HepG2 (cell line): ENCODE results near the gene ACER3. TPM values are rescaled to one million over a fixed set of nuclear protein-coding genes. Genes with fewer than 3 reads are reported as not detected.

ENCODE experiments used
- ATAC-seq: fragments of 200-7000 bp; cut with Tn5 transposase; 3 replicates; pipeline ENCODE4 v1.9.1; 2020; ENCODE audit warnings: mild to moderate bottlenecking, moderate library complexity
- BruUV-seq: library from RNA; stranded (reverse); fragments of 400-500 nt; replicated peaks from 2 replicates; lab custom pipeline; 2021; lab: Mats Ljungman, UMichigan
- CTCF ChIA-PET: fragments of 300-600 bp; formaldehyde crosslinking; extraction: SDS; loops from one replicate; lab custom pipeline; 2021; ENCODE audit warnings: low total read pairs, inconsistent platforms, low intra/inter-chr PET ratio; lab: Yijun Ruan, JAX
- POLR2A ChIA-PET: fragments of 350-600 bp; sonication (Branson Sonifier 250); formaldehyde crosslinking; loops from one replicate; lab custom pipeline; 2020; ENCODE audit warnings: antibody characterized with exemption, inconsistent platforms; lab: Yijun Ruan, JAX
- DNase-seq: peaks from one replicate; pipeline ENCODE4 v3.0.0-alpha.2; 2015; ENCODE audit warnings: low spot score
- FAIRE-seq: peaks from 3 replicates; lab custom pipeline; 2011; peaks lifted over from hg19 to GRCh38; lab: Jason Lieb, UNC
- H2AFZ ChIP-seq: one replicate; pipeline ENCODE4 v1.6.1; 2011; ENCODE audit warnings: low read length, inconsistent platforms
- H3K27ac ChIP-seq: fragments of 300-600 bp; 3 replicates; pipeline ENCODE4 v1.8.0; 2011; ENCODE audit warnings: mixed run types, mild to moderate bottlenecking, mixed read lengths, low read length, inconsistent platforms; ENCODE audit not compliant: insufficient read depth; ENCODE audit errors: extremely low read length
- H3K27me3 ChIP-seq, 2 experiments: fragments of 200-600 bp in 1 of 2; 2 replicates in 1 of 2; 3 replicates in 1 of 2; pipeline versions ENCODE4 v1.6.0 to v1.8.0; 2011; ENCODE audit warnings: low read length in 2 of 2, mild to moderate bottlenecking in 2 of 2, moderate library complexity in 2 of 2, inconsistent platforms in 1 of 2; ENCODE audit not compliant: insufficient read depth in 2 of 2, control insufficient read depth in 1 of 2
- H3K36me3 ChIP-seq, 2 experiments: fragments of 200-600 bp in 1 of 2; replicated peaks in 1 of 2; 2 replicates in 1 of 2; 3 replicates in 1 of 2; pipeline versions ENCODE4 v1.5.1 to v1.8.0; 2011; ENCODE audit warnings: low read length in 2 of 2, inconsistent platforms in 1 of 2; ENCODE audit not compliant: insufficient read depth in 2 of 2, control insufficient read depth in 1 of 2
- H3K4me1 ChIP-seq: 2 replicates; pipeline ENCODE4 v1.5.1; 2012; ENCODE audit warnings: low read length, inconsistent platforms; ENCODE audit not compliant: insufficient read depth
- H3K4me2 ChIP-seq: 2 replicates; pipeline ENCODE4 v1.6.0; 2011; ENCODE audit warnings: low read depth, low read length, inconsistent platforms
- H3K4me3 ChIP-seq, 3 experiments: fragments of 200-600 bp in 1 of 3; sonication (generic), shearing (Covaris generic) in 1 of 3; replicated peaks in 1 of 3; 2 replicates each; pipeline ENCODE4 v1.5.1; 2011 to 2016; ENCODE audit warnings: low read length in 3 of 3, inconsistent platforms in 2 of 3, low read depth in 2 of 3, mild to moderate bottlenecking in 2 of 3, control low read depth in 1 of 3, mixed read lengths in 1 of 3; ENCODE audit not compliant: insufficient read depth in 1 of 3
- H3K79me2 ChIP-seq: one replicate; pipeline ENCODE4 v1.6.1; 2011; ENCODE audit warnings: low read length, inconsistent platforms; ENCODE audit not compliant: insufficient read depth
- H3K9ac ChIP-seq: 2 replicates; pipeline ENCODE4 v1.6.0; 2011; ENCODE audit warnings: mild to moderate bottlenecking, low read depth, low read length, inconsistent platforms; ENCODE audit not compliant: insufficient read depth
- H3K9me3 ChIP-seq: 2 replicates; pipeline ENCODE4 v1.5.1; 2012; ENCODE audit warnings: mild to moderate bottlenecking, low read length
- H4K20me1 ChIP-seq: 2 replicates; pipeline ENCODE4 v1.6.0; 2011; ENCODE audit warnings: inconsistent platforms, mild to moderate bottlenecking, low read length, moderate library complexity; ENCODE audit not compliant: insufficient read depth
- HOXD1 ChIP-seq: sonication (generic); formaldehyde crosslinking; IDR thresholded peaks from 2 replicates; pipeline ENCODE4 v1.5.0; 2020; ENCODE audit warnings: missing genetic modification reagents
- PCBP1 ChIP-seq: fragments of 200-400 bp; formaldehyde crosslinking; IDR thresholded peaks from 2 replicates; pipeline ENCODE4 v1.6.1; 2017; ENCODE audit warnings: mild to moderate bottlenecking, low read depth, low read length, borderline replicate concordance
- SRSF1 ChIP-seq: fragments of 200-400 bp; formaldehyde crosslinking; optimal IDR thresholded peaks from 2 replicates; pipeline ENCODE3; 2017; ENCODE audit warnings: mild to moderate bottlenecking, low read depth, low read length, moderate library complexity
- ZFP90 ChIP-seq: sonication (generic); formaldehyde crosslinking; IDR thresholded peaks from 2 replicates; pipeline ENCODE4 v1.8.0; 2022; ENCODE audit warnings: missing genetic modification reagents, mild to moderate bottlenecking, inconsistent platforms, borderline replicate concordance
- ZNF17 ChIP-seq: sonication (generic); formaldehyde crosslinking; IDR thresholded peaks from 2 replicates; pipeline ENCODE4 v1.5.0; 2020; ENCODE audit warnings: mild to moderate bottlenecking, missing genetic modification reagents
- ZNF224 ChIP-seq: sonication (generic); formaldehyde crosslinking; IDR thresholded peaks from 2 replicates; pipeline ENCODE4 v1.5.0; 2020; ENCODE audit warnings: mild to moderate bottlenecking, missing genetic modification reagents
- ZNF33B ChIP-seq: sonication (generic); formaldehyde crosslinking; IDR thresholded peaks from 2 replicates; pipeline ENCODE4 v1.5.1; 2020; ENCODE audit warnings: mild to moderate bottlenecking, missing genetic modification reagents
- ZNF570 ChIP-seq: sonication (generic); formaldehyde crosslinking; IDR thresholded peaks from 2 replicates; pipeline ENCODE4 v1.4.0; 2020; ENCODE audit warnings: mild to moderate bottlenecking, missing genetic modification reagents, borderline replicate concordance
- ZNF652 ChIP-seq: IDR thresholded peaks from 2 replicates; pipeline ENCODE4 v1.6.1; 2016; ENCODE audit warnings: low read depth, borderline replicate concordance
- ZNF780A ChIP-seq: sonication (generic); formaldehyde crosslinking; IDR thresholded peaks from 2 replicates; pipeline ENCODE4 v1.8.0; 2022; ENCODE audit warnings: mild to moderate bottlenecking, missing genetic modification reagents, moderate library complexity
- ZXDC ChIP-seq: sonication (generic); formaldehyde crosslinking; IDR thresholded peaks from 2 replicates; pipeline ENCODE4 v1.5.0; 2020; ENCODE audit warnings: mild to moderate bottlenecking, missing genetic modification reagents
- WGBS: methylation state at CpG from one replicate; pipeline ENCODE4 v1.1.6; 2017; ENCODE audit warnings: low lambda C conversion rate; 5-methylcytosine and 5-hydroxymethylcytosine counted together
- in situ Hi-C: cut with HindIII; loops from 2 replicates; pipeline ENCODE4 v1.10.0; 2017; ENCODE audit warnings: low pct_unique_long_range_greater_than_20kb; ENCODE audit not compliant: extremely low pct_ligation_motif_present
- intact Hi-C: fragments of 100-400 bp; cut with micrococcal nuclease; formaldehyde crosslinking; loops from one replicate; pipeline ENCODE4 v1.10.0; 2022; ENCODE audit not compliant: unreplicated experiment
- polyA plus RNA-seq, 8 experiments: library from polyadenylated mRNA; depleted of rRNA in 3 of 8; stranded (reverse) in 7 of 8; unstranded in 1 of 8; fragments of >200 nt; fragmentation: Illumina TruSeq in 4 of 8; extraction: Trizol in 4 of 8; gene quantifications; 2 replicates each; pipeline versions ENCODE4 v1.2.1 to v1.2.3, GENCODE V29; 2011 to 2016; ENCODE audit warnings: low read depth in 4 of 8, missing spikeins in 1 of 8, mixed read lengths in 1 of 8; ENCODE audit not compliant: insufficient read depth in 1 of 8
- total RNA-seq, 5 experiments: library from RNA; depleted of rRNA; stranded (reverse); fragments of >200 nt; fragmentation: Illumina TruSeq; extraction: Trizol; gene quantifications; 2 replicates each; pipeline ENCODE4 v1.2.3, GENCODE V29; 2016; ENCODE audit warnings: low read depth in 1 of 5

Gene ACER3
- total and polyA plus RNA-seq, 2 of the 13 experiments (the other 11 are each of a cell fraction or from before 2014, with no cell fraction given): 6.0 to 9.8 TPM

DNA sequence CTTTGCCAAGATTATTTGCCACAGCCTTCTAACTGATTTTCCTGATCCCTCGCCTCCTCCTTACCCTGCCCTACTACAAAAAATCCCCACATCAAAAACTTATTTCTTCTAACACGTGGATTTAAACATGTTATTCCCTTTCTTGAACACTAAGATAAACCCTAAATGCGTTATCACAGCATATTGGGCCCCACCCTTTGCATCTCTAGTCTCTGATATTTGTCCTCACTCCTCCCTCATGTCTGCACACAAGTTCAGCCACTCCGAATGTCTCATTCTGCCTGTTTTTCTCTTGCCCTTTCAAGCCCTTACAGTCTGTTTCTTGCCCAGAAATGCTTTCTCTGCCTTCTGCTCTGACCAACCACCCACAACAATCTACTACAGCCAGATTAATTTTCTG lies 10.6 kb upstream of the ACER3 start:
- no peak overlapping the region for H3K27ac ChIP-seq
- no peak overlapping the region for H3K4me3 ChIP-seq
- H4K20me1 ChIP-seq: no peaks in the 10 kb centered on the region
- H2AFZ ChIP-seq: no peak overlapping the region
- POLR2A ChIA-PET: no interaction called here
- intact Hi-C loops: no loop called here
- H3K36me3 ChIP-seq: no peaks in the 10 kb centered on the region
- 29% methylated on average over 4 of the region's 4 CpGs for WGBS
- ATAC-seq (no peak), FAIRE-seq (no peak), DNase-seq (no peak)
- no peak overlapping the region for H3K9ac ChIP-seq
- CTCF ChIA-PET: no interaction called here
- peaks cover 3 to 7% of the 10 kb centered on the region in 2 experiments; a peak in 3 of 5 replicates for H3K27me3 ChIP-seq
- in situ Hi-C loops: no loop called here
- no TSS peak for BruUV-seq
- no peaks in the 10 kb centered on the region for H3K9me3 ChIP-seq
- H3K4me2 ChIP-seq: no peak overlapping the region
- H3K79me2 ChIP-seq: no peaks in the 10 kb centered on the region
- TF ChIP-seq ZNF570: no peak
- no peak for TF ChIP-seq ZNF652 (CRISPR knock-in tag)
- TF ChIP-seq ZNF17 (CRISPR knock-in tag): no peak
- no peak for TF ChIP-seq PCBP1
- no peak for TF ChIP-seq ZNF224 (CRISPR knock-in tag)
- TF ChIP-seq HOXD1 (CRISPR knock-in tag): no peak
- no peak for TF ChIP-seq ZNF33B
- TF ChIP-seq ZXDC (CRISPR knock-in tag): no peak
- no peak for TF ChIP-seq ZFP90 (CRISPR knock-in tag)
- TF ChIP-seq SRSF1: no peak
- TF ChIP-seq ZNF780A (CRISPR knock-in tag): no peak
- peaks cover 19% of the 10 kb centered on the region for H3K4me1 ChIP-seq
